GM23338 (cell line): Measurements from ENCODE around the gene ALG5. TPM values are rescaled to one million over a fixed set of nuclear protein-coding genes. Genes with fewer than 3 reads are reported as not detected.

Experiments
- ATAC-seq: fragments of 200-7000 bp; cut with Tn5 transposase; 3 replicates; pipeline ENCODE4 v1.9.1; 2020
- DNase-seq: peaks from one replicate; pipeline ENCODE4 v3.0.0-alpha.2; 2015; ENCODE audit warnings: low spot score
- H2AFZ ChIP-seq: fragments of 200-600 bp; sonication (generic); 2 replicates; pipeline ENCODE4 v1.8.0; 2016; ENCODE audit warnings: antibody characterized with exemption, mild to moderate bottlenecking, moderate library complexity
- H3F3A ChIP-seq: fragments of 200-600 bp; sonication (generic); replicated peaks from 2 replicates; pipeline ENCODE4 v1.8.0; 2017; ENCODE audit warnings: antibody characterized with exemption, mixed run types, low read depth
- H3K27ac ChIP-seq: fragments of 200-600 bp; sonication (generic); 2 replicates; pipeline ENCODE4 v1.6.1; 2016; ENCODE audit warnings: low read depth
- H3K27me3 ChIP-seq: fragments of 200-600 bp; sonication (generic); 2 replicates; pipeline ENCODE4 v1.8.0; 2016; ENCODE audit warnings: mild to moderate bottlenecking, mixed run types, moderate library complexity; ENCODE audit not compliant: insufficient read depth
- H3K36me3 ChIP-seq: fragments of 200-600 bp; sonication (generic); 2 replicates; pipeline ENCODE4 v1.8.0; 2016; ENCODE audit warnings: mild to moderate bottlenecking; ENCODE audit not compliant: insufficient read depth
- H3K4me1 ChIP-seq: fragments of 200-600 bp; sonication (generic); 2 replicates; pipeline ENCODE4 v1.8.0; 2016; ENCODE audit warnings: mild to moderate bottlenecking, moderate library complexity; ENCODE audit not compliant: insufficient read depth
- H3K4me2 ChIP-seq: fragments of 200-600 bp; sonication (generic); 2 replicates; pipeline ENCODE4 v1.7.1; 2017; ENCODE audit warnings: mixed run types
- H3K4me3 ChIP-seq: fragments of 200-600 bp; sonication (generic); 2 replicates; pipeline ENCODE4 v1.6.1; 2016; ENCODE audit warnings: mixed run types
- H3K79me2 ChIP-seq: fragments of 200-600 bp; sonication (generic); replicated peaks from 2 replicates; pipeline ENCODE4 v1.8.0; 2017; ENCODE audit warnings: mild to moderate bottlenecking; ENCODE audit not compliant: insufficient read depth
- H3K9me2 ChIP-seq: fragments of 200-600 bp; sonication (generic); 2 replicates; pipeline ENCODE4 v1.8.0; 2017; ENCODE audit not compliant: insufficient read depth
- H4K20me1 ChIP-seq: fragments of 200-600 bp; sonication (generic); replicated peaks from 2 replicates; pipeline ENCODE4 v1.8.0; 2017; ENCODE audit warnings: mild to moderate bottlenecking; ENCODE audit not compliant: insufficient read depth
- H3K27ac Mint-ChIP-seq: 2 replicates; pipeline ENCODE4 v1.8.0; 2020; ENCODE audit warnings: inconsistent platforms, mild to moderate bottlenecking, moderate library complexity, mixed read lengths
- H3K27me3 Mint-ChIP-seq: 3 replicates; pipeline ENCODE4 v1.8.0; 2022; ENCODE audit warnings: low read depth, mild to moderate bottlenecking, moderate library complexity, mixed read lengths, inconsistent platforms; ENCODE audit not compliant: insufficient read depth, poor library complexity
- H3K36me3 Mint-ChIP-seq: 3 replicates; pipeline ENCODE4 v1.8.0; 2021; ENCODE audit warnings: low read depth, mild to moderate bottlenecking, inconsistent platforms, moderate library complexity, mixed read lengths
- H3K4me1 Mint-ChIP-seq: 3 replicates; pipeline ENCODE4 v1.8.0; 2020; ENCODE audit warnings: mild to moderate bottlenecking, inconsistent platforms, mixed read lengths
- H3K4me3 Mint-ChIP-seq: 3 replicates; pipeline ENCODE4 v1.8.0; 2021; ENCODE audit warnings: moderate library complexity, mild to moderate bottlenecking, inconsistent platforms, mixed read lengths
- H3K9me3 Mint-ChIP-seq: 3 replicates; pipeline ENCODE4 v1.8.0; 2020; ENCODE audit warnings: moderate library complexity, mild to moderate bottlenecking, inconsistent platforms, mixed read lengths
- CREB1 ChIP-seq: fragments of 250-450 bp; sonication (Bioruptor Pico); IDR thresholded peaks from 2 replicates; pipeline ENCODE4 v1.5.0; 2020; ENCODE audit warnings: low read depth, mild to moderate bottlenecking, moderate library complexity
- EZH2phosphoT487 ChIP-seq: fragments of 200-600 bp; sonication (generic); IDR thresholded peaks from one replicate; pipeline ENCODE4 v1.8.1; 2018; ENCODE audit warnings: antibody characterized with exemption; ENCODE audit not compliant: unreplicated experiment
- NANOG ChIP-seq: IDR thresholded peaks from 2 replicates; pipeline ENCODE4 v1.6.1; 2016; ENCODE audit warnings: antibody characterized with exemption, borderline replicate concordance
- POLR2AphosphoS5 ChIP-seq: IDR thresholded peaks from 2 replicates; pipeline ENCODE4 v1.6.1; 2016; ENCODE audit warnings: antibody characterized with exemption, low read depth
- STAT1 ChIP-seq: IDR thresholded peaks from one replicate; pipeline ENCODE4 v1.6.1; 2016; ENCODE audit warnings: antibody characterized with exemption; ENCODE audit not compliant: unreplicated experiment
- ZNF114 ChIP-seq: fragments of 250-450 bp; sonication (Bioruptor Pico); IDR thresholded peaks from 2 replicates; pipeline ENCODE4 v1.5.0; 2020; ENCODE audit warnings: mild to moderate bottlenecking, moderate library complexity
- ZNF331 ChIP-seq: fragments of 250-450 bp; sonication (Bioruptor Pico); IDR thresholded peaks from 2 replicates; pipeline ENCODE4 v1.5.0; 2020; ENCODE audit warnings: low read depth, mild to moderate bottlenecking, moderate library complexity
- polyA plus RNA-seq: library from polyadenylated mRNA; unstranded; fragments of >200 nt; fragmentation: Nextera tagmentation; extraction: Ambion mirVana; gene quantifications from 2 replicates; pipeline ENCODE4 v1.2.1, GENCODE V29; 2016
- total RNA-seq: library from RNA; depleted of rRNA; stranded (reverse); fragments of >200 nt; shearing (Covaris generic); gene quantifications from 2 replicates; pipeline ENCODE4 v1.2.3, GENCODE V29; 2014
- TF ChIP-seq, protein P1 (sequence below), 2 experiments: fragments of 200-600 bp in 1 of 2; sonication (generic) in 1 of 2; conservative IDR thresholded peaks; 2 replicates each; pipeline versions ENCODE4 v1.5.1 to v1.6.1; 2016 to 2017; ENCODE audit warnings: antibody characterized with exemption in 2 of 2, low read depth in 2 of 2, mild to moderate bottlenecking in 2 of 2, moderate library complexity in 1 of 2
- TF ChIP-seq, protein P2 (sequence below): IDR thresholded peaks from one replicate; pipeline ENCODE4 v1.6.1; 2018; ENCODE audit warnings: antibody characterized with exemption; ENCODE audit not compliant: unreplicated experiment
- TF ChIP-seq, protein P3 (sequence below): IDR thresholded peaks from 2 replicates; pipeline ENCODE4 v1.6.1; 2016; ENCODE audit warnings: antibody characterized with exemption

The ALG5 gene
- total and polyA plus RNA-seq, 2 experiments from 2014 or later = 15.6 to 34.0 TPM

DNA sequence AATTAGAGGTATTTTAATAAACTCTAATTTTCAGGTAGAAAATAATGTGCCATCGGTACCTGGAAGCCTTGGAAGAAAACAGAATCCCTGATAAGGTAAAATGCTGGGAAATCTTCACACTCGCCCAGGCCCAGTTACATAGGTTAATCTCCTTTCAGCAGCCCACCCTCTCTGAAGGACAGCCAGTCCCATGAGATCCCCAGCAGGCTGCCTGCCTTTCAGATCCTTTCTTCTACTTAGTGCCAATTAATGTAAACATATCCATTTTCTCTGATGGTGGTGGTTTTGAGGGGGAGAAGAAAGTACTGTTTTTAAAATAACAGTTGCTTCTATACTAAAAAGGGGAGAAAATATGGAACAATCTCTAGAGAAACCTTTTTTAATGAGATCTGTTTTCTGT lies 91.3 kb downstream of the ALG5 start:
- no peak for ATAC-seq
- no peaks in the 10 kb centered on the region for H3K9me3 Mint-ChIP-seq
- no peak for DNase-seq
- H3K4me2 ChIP-seq = no peak overlapping the region
- H3K79me2 ChIP-seq = no peaks in the 10 kb centered on the region
- H3K36me3 ChIP-seq = no peaks in the 10 kb centered on the region
- H2AFZ ChIP-seq = no peak overlapping the region
- H3K27me3 ChIP-seq = no peaks in the 10 kb centered on the region
- H3K27me3 Mint-ChIP-seq = no peaks in the 10 kb centered on the region
- TF ChIP-seq CREB1 (CRISPR knock-in tag) (no peak), POLR2AphosphoS5 (no peak), NANOG (no peak), STAT1 (no peak), ZNF331 (CRISPR knock-in tag) (no peak), ZNF114 (CRISPR knock-in tag) (no peak)
- TF ChIP-seq, protein P1, sequence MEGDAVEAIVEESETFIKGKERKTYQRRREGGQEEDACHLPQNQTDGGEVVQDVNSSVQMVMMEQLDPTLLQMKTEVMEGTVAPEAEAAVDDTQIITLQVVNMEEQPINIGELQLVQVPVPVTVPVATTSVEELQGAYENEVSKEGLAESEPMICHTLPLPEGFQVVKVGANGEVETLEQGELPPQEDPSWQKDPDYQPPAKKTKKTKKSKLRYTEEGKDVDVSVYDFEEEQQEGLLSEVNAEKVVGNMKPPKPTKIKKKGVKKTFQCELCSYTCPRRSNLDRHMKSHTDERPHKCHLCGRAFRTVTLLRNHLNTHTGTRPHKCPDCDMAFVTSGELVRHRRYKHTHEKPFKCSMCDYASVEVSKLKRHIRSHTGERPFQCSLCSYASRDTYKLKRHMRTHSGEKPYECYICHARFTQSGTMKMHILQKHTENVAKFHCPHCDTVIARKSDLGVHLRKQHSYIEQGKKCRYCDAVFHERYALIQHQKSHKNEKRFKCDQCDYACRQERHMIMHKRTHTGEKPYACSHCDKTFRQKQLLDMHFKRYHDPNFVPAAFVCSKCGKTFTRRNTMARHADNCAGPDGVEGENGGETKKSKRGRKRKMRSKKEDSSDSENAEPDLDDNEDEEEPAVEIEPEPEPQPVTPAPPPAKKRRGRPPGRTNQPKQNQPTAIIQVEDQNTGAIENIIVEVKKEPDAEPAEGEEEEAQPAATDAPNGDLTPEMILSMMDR (conservative IDR thresholded peaks at IDR 0.05; ENCODE audit: low read depth in 2 of 2) = no peak
- TF ChIP-seq, protein P2, sequence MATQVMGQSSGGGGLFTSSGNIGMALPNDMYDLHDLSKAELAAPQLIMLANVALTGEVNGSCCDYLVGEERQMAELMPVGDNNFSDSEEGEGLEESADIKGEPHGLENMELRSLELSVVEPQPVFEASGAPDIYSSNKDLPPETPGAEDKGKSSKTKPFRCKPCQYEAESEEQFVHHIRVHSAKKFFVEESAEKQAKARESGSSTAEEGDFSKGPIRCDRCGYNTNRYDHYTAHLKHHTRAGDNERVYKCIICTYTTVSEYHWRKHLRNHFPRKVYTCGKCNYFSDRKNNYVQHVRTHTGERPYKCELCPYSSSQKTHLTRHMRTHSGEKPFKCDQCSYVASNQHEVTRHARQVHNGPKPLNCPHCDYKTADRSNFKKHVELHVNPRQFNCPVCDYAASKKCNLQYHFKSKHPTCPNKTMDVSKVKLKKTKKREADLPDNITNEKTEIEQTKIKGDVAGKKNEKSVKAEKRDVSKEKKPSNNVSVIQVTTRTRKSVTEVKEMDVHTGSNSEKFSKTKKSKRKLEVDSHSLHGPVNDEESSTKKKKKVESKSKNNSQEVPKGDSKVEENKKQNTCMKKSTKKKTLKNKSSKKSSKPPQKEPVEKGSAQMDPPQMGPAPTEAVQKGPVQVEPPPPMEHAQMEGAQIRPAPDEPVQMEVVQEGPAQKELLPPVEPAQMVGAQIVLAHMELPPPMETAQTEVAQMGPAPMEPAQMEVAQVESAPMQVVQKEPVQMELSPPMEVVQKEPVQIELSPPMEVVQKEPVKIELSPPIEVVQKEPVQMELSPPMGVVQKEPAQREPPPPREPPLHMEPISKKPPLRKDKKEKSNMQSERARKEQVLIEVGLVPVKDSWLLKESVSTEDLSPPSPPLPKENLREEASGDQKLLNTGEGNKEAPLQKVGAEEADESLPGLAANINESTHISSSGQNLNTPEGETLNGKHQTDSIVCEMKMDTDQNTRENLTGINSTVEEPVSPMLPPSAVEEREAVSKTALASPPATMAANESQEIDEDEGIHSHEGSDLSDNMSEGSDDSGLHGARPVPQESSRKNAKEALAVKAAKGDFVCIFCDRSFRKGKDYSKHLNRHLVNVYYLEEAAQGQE = no peak
- TF ChIP-seq, protein P3, sequence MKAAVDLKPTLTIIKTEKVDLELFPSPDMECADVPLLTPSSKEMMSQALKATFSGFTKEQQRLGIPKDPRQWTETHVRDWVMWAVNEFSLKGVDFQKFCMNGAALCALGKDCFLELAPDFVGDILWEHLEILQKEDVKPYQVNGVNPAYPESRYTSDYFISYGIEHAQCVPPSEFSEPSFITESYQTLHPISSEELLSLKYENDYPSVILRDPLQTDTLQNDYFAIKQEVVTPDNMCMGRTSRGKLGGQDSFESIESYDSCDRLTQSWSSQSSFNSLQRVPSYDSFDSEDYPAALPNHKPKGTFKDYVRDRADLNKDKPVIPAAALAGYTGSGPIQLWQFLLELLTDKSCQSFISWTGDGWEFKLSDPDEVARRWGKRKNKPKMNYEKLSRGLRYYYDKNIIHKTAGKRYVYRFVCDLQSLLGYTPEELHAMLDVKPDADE = no peak
- no peaks in the 10 kb centered on the region for H3K4me1 Mint-ChIP-seq
- H3K27ac Mint-ChIP-seq = no peak overlapping the region
- H3F3A ChIP-seq = no peaks in the 10 kb centered on the region
- H3K4me1 ChIP-seq = no peaks in the 10 kb centered on the region
- H3K4me3 Mint-ChIP-seq = no peak overlapping the region
- H3K36me3 Mint-ChIP-seq = no peaks in the 10 kb centered on the region
- H3K4me3 ChIP-seq = no peak overlapping the region
- no peak overlapping the region for H3K27ac ChIP-seq
- H4K20me1 ChIP-seq = no peaks in the 10 kb centered on the region
- H3K9me2 ChIP-seq = no peaks in the 10 kb centered on the region

DNA sequence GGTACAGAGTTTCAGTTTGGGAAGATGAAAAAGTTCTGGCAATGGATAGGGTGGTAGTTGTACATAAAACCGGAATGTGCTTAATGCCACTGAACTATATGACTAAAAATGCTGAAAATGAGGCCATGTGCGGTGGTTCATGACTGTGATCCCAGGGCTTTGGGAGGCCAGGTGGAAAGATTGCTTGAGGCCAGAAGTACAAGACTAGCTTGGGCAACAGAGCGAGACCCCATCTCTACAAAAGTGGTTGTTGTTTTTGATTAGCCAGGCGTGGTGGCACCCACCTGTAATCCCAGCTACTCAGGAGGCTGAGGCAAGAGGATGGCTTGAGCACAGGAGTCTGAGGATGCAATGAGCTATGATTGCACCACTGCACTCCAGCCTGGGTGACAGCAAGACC lies 91.9 kb downstream of the ALG5 start:
- no peak overlapping the region for H3K27ac Mint-ChIP-seq
- Histone ChIP-seq H3K27me3 (no peaks in the 10 kb centered on the region), H3K4me1 (no peaks in the 10 kb centered on the region), H4K20me1 (no peaks in the 10 kb centered on the region), H3K9me2 (no peaks in the 10 kb centered on the region), H3F3A (no peaks in the 10 kb centered on the region), H3K36me3 (no peaks in the 10 kb centered on the region), H3K4me3 (no peak overlapping the region), H3K79me2 (no peaks in the 10 kb centered on the region), H3K4me2 (no peak overlapping the region), H3K27ac (no peak overlapping the region), H2AFZ (no peak overlapping the region)
- H3K9me3 Mint-ChIP-seq = no peaks in the 10 kb centered on the region
- no peaks in the 10 kb centered on the region for H3K36me3 Mint-ChIP-seq
- ATAC-seq (no peak), DNase-seq (no peak)
- no peaks in the 10 kb centered on the region for H3K4me1 Mint-ChIP-seq
- H3K4me3 Mint-ChIP-seq = no peak overlapping the region
- no peaks in the 10 kb centered on the region for H3K27me3 Mint-ChIP-seq
- TF ChIP-seq, protein P2 = no peak
- TF ChIP-seq NANOG (no peak), POLR2AphosphoS5 (no peak), EZH2phosphoT487 (no peak), ZNF331 (CRISPR knock-in tag) (no peak)
- TF ChIP-seq, protein P3 = no peak
